Loucy (cell line): ENCODE results near the gene SMIM10L2A.
"Not testable (repeated sequence)": the region's sequence is repeated elsewhere in the genome, so short reads cannot be mapped to it uniquely, and the experiment has no call there.

Source experiments
- H2AFZ ChIP-seq: fragments of 200-600 bp; sonication (generic); 2 replicates; pipeline ENCODE4 v1.6.0; 2016; ENCODE audit warnings: antibody characterized with exemption, mild to moderate bottlenecking, low read length, moderate library complexity
- H3F3A ChIP-seq: fragments of 200-600 bp; 2 replicates; pipeline ENCODE4 v1.6.0; 2016; ENCODE audit warnings: antibody characterized with exemption, low read depth, mild to moderate bottlenecking
- H3K27me3 ChIP-seq: fragments of 200-600 bp; sonication (generic); 2 replicates; pipeline ENCODE4 v1.6.1; 2014; ENCODE audit warnings: low read length, mild to moderate bottlenecking; ENCODE audit not compliant: insufficient read depth, poor library complexity, severe bottlenecking
- H3K36me3 ChIP-seq: fragments of 200-600 bp; sonication (generic); 2 replicates; pipeline ENCODE4 v1.6.1; 2016; ENCODE audit warnings: low read length; ENCODE audit not compliant: insufficient read depth
- H3K4me1 ChIP-seq: fragments of 200-600 bp; sonication (generic); 2 replicates; pipeline ENCODE4 v1.5.1; 2014; ENCODE audit warnings: low read length, mild to moderate bottlenecking; ENCODE audit not compliant: insufficient read depth, poor library complexity, severe bottlenecking
- H3K4me2 ChIP-seq: fragments of 200-600 bp; sonication (generic); 2 replicates; pipeline ENCODE4 v1.6.0; 2014; ENCODE audit warnings: antibody characterized with exemption, low read length, low read depth, mild to moderate bottlenecking; ENCODE audit not compliant: poor library complexity, severe bottlenecking
- H3K4me3 ChIP-seq: fragments of 200-600 bp; sonication (generic); 2 replicates; pipeline ENCODE4 v1.5.1; 2014; ENCODE audit warnings: low read length, mild to moderate bottlenecking, mixed read lengths; ENCODE audit not compliant: poor library complexity, severe bottlenecking
- H3K79me2 ChIP-seq: fragments of 200-600 bp; sonication (generic); 2 replicates; pipeline ENCODE4 v1.6.1; 2014; ENCODE audit warnings: low read length; ENCODE audit not compliant: insufficient read depth
- H3K9ac ChIP-seq: fragments of 200-600 bp; sonication (generic); 2 replicates; pipeline ENCODE4 v1.6.0; 2014; ENCODE audit warnings: mild to moderate bottlenecking, low read depth, low read length, moderate library complexity; ENCODE audit not compliant: poor library complexity, severe bottlenecking
- H3K9me2 ChIP-seq: fragments of 200-600 bp; sonication (generic); replicated peaks from 2 replicates; pipeline ENCODE4 v1.6.1; 2016; ENCODE audit warnings: low read depth, low read length, mixed read lengths
- H3K9me3 ChIP-seq: fragments of 200-600 bp; sonication (generic); 2 replicates; pipeline ENCODE4 v1.6.1; 2014; ENCODE audit warnings: mild to moderate bottlenecking, antibody characterized with exemption, low read length, low read depth; ENCODE audit not compliant: insufficient read depth
- H4K20me1 ChIP-seq: fragments of 200-600 bp; sonication (generic); 2 replicates; pipeline ENCODE4 v1.6.0; 2014; ENCODE audit warnings: antibody characterized with exemption, low read length, mild to moderate bottlenecking; ENCODE audit not compliant: insufficient read depth, poor library complexity, severe bottlenecking
- CTCF ChIP-seq: fragments of 200-600 bp; sonication (generic); conservative IDR thresholded peaks from 2 replicates; pipeline ENCODE4 v1.5.1; 2014; ENCODE audit warnings: mild to moderate bottlenecking, antibody characterized with exemption, low read length
- EZH2phosphoT487 ChIP-seq: fragments of 200-600 bp; IDR thresholded peaks from 2 replicates; pipeline ENCODE4 v1.6.1; 2018; ENCODE audit warnings: antibody characterized with exemption, mild to moderate bottlenecking, moderate library complexity, borderline replicate concordance

SMIM10L2A gene

GRCh38 chrX:135396566-135396965 is 25.2 kb upstream of the SMIM10L2A start:
- no peaks in the 10 kb centered on the region for H3K36me3 ChIP-seq
- H3K79me2 ChIP-seq = no peaks in the 10 kb centered on the region
- no peaks in the 10 kb centered on the region for H3K4me1 ChIP-seq
- no peak overlapping the region for H3K4me2 ChIP-seq
- H3K9ac ChIP-seq = no peak overlapping the region
- H3K4me3 ChIP-seq = no peak overlapping the region
- no peaks in the 10 kb centered on the region for H3K9me3 ChIP-seq
- no peaks in the 10 kb centered on the region for H3F3A ChIP-seq
- no peak overlapping the region for H2AFZ ChIP-seq
- peaks cover 2% of the 10 kb centered on the region for H3K27me3 ChIP-seq
- TF ChIP-seq EZH2phosphoT487 (no peak), CTCF (no peak)
- no peaks in the 10 kb centered on the region for H3K9me2 ChIP-seq
- no peaks in the 10 kb centered on the region for H4K20me1 ChIP-seq

DNA sequence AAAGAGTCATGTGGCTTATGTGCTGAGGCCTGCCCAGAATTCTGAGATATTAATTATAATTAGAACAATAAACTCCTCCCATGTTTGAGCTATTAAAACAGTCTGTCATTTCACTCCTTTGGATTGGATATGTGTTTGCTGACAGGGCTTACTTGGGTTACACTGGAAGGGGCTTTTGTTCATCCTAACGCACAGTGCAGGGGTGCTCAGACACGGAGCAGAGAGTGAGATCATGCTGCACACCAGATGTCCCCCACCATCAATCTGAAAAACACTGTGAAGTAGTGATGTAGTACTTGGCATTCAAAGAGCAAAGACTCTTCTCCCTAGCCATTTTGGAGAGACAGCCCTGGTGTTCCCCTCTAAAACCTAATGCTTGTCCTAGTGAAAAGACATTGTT is 24.1 kb upstream of the SMIM10L2A start:
- no peaks in the 10 kb centered on the region for H3K9me3 ChIP-seq
- TF ChIP-seq CTCF = no peak
- TF ChIP-seq EZH2phosphoT487 = no peak
- H3F3A ChIP-seq = no peaks in the 10 kb centered on the region
- H3K4me1 ChIP-seq = no peaks in the 10 kb centered on the region
- no peaks in the 10 kb centered on the region for H3K27me3 ChIP-seq
- no peaks in the 10 kb centered on the region for H3K79me2 ChIP-seq
- no peaks in the 10 kb centered on the region for H3K36me3 ChIP-seq
- no peak overlapping the region for H3K9ac ChIP-seq
- H4K20me1 ChIP-seq = no peaks in the 10 kb centered on the region
- no peak overlapping the region for H2AFZ ChIP-seq
- no peak overlapping the region for H3K4me2 ChIP-seq
- H3K9me2 ChIP-seq = no peaks in the 10 kb centered on the region
- no peak overlapping the region for H3K4me3 ChIP-seq

DNA sequence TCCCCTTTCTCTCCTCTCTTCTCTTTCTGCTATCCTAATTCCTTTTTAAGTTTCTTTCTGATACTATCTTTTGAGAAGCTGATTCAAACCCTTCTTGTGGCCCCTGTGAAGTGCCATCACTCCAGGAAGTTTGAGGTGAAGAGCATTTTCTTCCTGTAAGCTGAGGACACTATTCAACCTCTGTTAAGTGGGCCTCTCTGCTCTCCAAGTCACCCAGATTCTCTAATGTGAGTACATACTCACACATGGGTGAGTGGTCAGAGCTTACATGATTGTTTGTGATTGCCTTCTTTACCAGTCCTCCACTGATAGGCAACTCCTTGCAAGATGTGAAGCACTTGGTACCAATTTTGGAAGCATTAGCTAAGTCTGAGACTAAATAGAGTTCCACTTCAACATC is 18.4 kb upstream of the SMIM10L2A start:
- Histone ChIP-seq H3K79me2 (no peaks in the 10 kb centered on the region), H3K9me3 (no peaks in the 10 kb centered on the region), H3K27me3 (no peaks in the 10 kb centered on the region), H3K4me1 (no peaks in the 10 kb centered on the region), H4K20me1 (no peaks in the 10 kb centered on the region), H3K9ac (no peak overlapping the region), H3K36me3 (no peaks in the 10 kb centered on the region), H3K9me2 (no peaks in the 10 kb centered on the region), H2AFZ (no peak overlapping the region), H3K4me3 (no peak overlapping the region), H3F3A (no peaks in the 10 kb centered on the region), H3K4me2 (no peak overlapping the region)
- no peak for TF ChIP-seq EZH2phosphoT487
- no peak for TF ChIP-seq CTCF

- H3K9ac ChIP-seq, H3K79me2 ChIP-seq, H4K20me1 ChIP-seq, H3F3A ChIP-seq, H3K36me3 ChIP-seq, H3K4me2 ChIP-seq, H3K9me3 ChIP-seq, H3K4me1 ChIP-seq, H3K9me2 ChIP-seq, H3K4me3 ChIP-seq, H2AFZ ChIP-seq, H3K27me3 ChIP-seq: not testable (repeated sequence)
These were observed 15.3 kb upstream of the SMIM10L2A start for GRCh38 chrX:135406428-135406827.
